ENCODE results near the gene CCDC146.

DNA sequence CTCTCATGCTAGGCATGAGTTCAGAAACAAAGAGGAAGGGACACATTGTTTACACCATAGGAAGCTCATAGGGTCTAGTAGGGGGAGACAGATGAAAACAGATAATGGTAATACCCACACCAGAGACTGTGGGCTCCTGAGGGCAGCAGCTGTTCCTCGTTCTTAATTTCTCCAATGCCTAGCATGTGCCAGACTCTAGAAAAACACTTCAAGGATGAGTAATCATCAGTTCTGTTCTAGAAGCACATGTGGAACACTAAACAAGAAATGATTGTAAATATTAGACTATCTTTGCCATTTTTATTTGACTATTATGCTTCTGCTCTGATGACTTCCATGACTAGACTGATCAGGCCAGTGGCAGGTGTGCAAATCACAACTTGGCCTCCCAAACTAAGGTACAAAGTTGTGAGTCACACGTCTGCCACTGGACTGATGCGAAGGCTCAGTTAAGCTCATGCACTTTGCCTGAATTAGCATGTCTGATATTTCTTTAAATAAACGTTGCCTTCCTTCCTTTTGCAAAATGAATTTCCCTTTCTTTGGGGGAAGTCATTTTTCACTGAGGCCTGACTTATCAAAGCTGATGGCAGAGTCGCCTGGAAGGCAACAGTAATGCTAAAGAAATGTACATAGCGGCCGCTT is 166.4 kb downstream of the CCDC146 start:
- TF ChIP-seq POLR2A (IDR thresholded peaks at IDR 0.05) = no peak
- TF ChIP-seq CTCF (IDR thresholded peaks at IDR 0.05) = no peak
- no peak for TF ChIP-seq EP300 (IDR thresholded peaks at IDR 0.05)

All from ovary (tissue), 3 donors.